AG10803 (cell line): ENCODE data around the gene CRTC3.
"Not testable (repeated sequence)": the region's sequence is repeated elsewhere in the genome, so short reads cannot be mapped to it uniquely, and the experiment has no call there.

Experiments used
- DNase-seq: peaks from one replicate; pipeline ENCODE4 v3.0.0; 2010; ENCODE audit warnings: low read depth
- H3K4me3 ChIP-seq: 2 replicates; pipeline ENCODE4 v1.5.1; 2011; ENCODE audit warnings: mild to moderate bottlenecking, low read length, control low read depth
- TF ChIP-seq, protein P1 (sequence below): conservative IDR thresholded peaks from 2 replicates; pipeline ENCODE4 v1.5.1; 2011; ENCODE audit warnings: mild to moderate bottlenecking, low read length, control low read depth, inconsistent platforms

The CRTC3 gene

DNA sequence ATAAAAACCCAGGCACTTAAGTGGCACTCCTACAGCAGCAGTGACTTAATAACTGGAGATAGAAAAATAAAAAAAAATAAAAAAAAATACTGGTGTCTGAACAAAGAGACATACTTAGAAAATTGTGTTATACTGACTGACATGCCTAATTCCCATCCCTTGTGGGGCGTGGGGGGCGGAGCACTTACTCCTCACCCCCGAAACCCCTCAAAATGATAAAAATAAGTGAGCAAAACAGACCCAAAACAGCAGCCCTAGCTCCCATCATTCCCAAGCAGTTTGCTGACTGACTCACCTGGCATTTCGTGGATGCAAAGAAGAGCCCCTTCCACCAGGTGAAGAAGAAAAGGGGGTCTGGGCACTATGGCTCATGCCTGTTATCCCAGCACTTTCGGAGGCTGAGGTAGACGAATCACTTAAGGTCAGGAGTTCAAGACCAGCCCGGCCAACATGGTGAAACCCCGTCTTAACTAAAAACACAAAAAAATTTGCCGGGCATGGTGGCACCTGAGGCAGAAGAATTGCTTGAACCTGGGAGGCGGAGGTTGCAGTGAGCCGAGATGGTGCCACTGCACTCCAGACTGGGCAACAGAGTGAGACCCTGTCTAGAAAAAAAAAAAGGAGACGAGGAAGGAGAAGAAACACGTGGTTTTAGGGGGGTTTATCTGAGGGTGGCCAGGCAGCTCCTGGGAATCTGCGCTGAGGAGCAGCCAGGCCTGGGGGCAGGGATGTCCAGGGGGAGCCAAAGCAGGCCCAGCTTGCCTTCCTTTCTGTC is 136.6 kb downstream of the CRTC3 start:
- no peak for DNase-seq
- peak overlapping the region; percentile 74 for H3K4me3 ChIP-seq
- TF ChIP-seq, protein P1, sequence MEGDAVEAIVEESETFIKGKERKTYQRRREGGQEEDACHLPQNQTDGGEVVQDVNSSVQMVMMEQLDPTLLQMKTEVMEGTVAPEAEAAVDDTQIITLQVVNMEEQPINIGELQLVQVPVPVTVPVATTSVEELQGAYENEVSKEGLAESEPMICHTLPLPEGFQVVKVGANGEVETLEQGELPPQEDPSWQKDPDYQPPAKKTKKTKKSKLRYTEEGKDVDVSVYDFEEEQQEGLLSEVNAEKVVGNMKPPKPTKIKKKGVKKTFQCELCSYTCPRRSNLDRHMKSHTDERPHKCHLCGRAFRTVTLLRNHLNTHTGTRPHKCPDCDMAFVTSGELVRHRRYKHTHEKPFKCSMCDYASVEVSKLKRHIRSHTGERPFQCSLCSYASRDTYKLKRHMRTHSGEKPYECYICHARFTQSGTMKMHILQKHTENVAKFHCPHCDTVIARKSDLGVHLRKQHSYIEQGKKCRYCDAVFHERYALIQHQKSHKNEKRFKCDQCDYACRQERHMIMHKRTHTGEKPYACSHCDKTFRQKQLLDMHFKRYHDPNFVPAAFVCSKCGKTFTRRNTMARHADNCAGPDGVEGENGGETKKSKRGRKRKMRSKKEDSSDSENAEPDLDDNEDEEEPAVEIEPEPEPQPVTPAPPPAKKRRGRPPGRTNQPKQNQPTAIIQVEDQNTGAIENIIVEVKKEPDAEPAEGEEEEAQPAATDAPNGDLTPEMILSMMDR: no peak

DNA sequence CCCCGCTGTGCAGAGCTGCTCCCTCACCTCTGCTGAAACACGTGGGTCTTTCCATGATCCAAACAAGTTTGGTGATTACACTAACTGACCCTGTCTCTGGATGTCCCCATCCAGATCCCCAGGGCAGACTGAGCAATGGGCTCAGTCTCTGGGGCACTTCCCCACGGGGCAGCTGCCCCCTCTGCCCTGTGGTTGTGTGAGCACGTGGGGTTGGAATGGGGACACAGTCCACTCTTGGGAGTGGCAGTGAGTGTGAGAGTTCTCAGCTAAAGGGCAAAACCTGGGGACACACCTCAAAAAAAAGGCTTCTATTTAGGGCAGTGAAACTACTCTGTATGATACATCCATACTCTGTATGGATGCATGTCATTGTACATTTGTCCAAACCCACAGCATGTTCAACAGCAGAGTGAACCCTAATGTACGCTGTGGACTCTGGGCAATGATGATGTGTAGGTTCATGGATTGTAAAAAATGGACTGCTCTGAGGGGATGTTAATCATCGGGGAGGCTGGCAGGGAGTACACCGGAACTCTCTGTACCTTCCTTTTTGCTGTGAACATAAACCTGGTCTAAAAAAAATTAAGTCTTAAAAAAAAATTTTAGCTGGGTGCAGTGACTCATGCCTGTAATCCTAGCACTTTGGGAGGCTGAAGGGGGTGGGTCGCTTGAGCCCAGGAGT is 137.5 kb downstream of the CRTC3 start:
- no peak for DNase-seq
- no peak overlapping the region for H3K4me3 ChIP-seq
- TF ChIP-seq, protein P1: no peak

DNA sequence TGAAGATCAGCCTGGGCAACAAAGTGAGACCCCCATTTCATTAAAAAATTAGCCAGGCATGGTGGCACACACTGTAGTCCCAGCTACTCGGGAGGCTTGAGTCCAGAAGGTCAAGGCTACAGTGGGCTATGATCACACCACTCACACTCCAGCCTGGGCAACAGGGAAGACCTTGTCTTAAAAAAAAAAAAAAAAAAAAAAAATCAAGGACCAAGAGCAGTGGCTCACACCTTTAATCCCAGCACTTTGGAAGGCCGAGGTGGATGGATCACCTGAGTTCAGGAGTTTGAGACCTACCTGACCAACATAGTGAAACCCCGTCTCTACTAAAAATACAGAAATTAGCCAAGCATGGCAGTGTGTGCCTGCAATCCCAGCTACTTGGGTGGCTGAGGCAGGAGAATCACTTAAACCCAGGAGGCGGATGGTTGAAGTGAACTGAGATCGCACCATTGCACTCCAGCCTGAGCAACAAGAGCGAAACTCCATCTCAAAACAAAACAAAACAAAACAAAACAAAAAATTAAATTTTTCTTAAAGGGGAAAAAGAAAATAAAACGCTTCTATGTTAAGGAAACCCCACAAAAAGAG is 138.1 kb downstream of the CRTC3 start:
- H3K4me3 ChIP-seq, DNase-seq: not testable (repeated sequence)

DNA sequence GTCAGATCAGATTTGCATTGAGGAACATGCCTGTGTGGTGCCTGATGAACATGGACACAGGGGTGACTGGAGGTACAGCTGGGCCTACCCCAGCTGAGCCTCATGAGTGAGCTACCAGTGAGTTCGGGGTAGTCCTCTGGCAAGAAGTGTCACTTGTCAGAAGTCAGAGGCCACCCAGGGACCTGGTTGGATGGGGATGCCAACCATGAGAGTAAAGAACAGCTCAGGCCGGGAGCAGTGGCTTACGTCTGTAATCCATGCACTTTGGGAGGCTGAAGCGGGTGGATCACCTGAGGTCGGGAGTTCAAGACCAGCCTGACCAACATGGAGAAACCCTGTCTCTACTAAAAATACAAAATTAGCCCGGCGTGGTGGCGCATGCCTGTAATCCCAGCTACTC is 140.9 kb downstream of the CRTC3 start:
- not testable (repeated sequence) for DNase-seq, H3K4me3 ChIP-seq

DNA sequence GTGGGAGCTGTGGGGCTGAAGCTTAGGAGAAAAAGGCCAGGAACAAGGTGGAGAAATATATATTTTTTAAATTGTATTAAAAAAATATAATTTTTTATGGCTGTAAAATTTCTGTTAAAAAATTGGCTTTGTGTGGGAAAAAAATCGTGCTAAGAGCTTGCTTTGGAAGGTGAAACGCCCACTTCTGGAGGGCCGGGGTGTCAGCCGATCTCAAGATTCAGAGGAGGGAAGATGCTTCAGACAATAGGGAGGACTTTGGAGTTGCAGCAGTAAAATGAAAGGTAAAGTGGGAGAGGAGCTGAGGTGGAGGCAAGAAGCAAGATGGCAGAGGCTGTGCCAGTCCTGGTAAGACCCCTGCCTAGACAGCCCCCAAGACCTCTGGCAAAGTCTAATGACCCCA is 141.5 kb downstream of the CRTC3 start:
- H3K4me3 ChIP-seq: no peak overlapping the region
- no peak for DNase-seq
- TF ChIP-seq, protein P1: no peak

DNA sequence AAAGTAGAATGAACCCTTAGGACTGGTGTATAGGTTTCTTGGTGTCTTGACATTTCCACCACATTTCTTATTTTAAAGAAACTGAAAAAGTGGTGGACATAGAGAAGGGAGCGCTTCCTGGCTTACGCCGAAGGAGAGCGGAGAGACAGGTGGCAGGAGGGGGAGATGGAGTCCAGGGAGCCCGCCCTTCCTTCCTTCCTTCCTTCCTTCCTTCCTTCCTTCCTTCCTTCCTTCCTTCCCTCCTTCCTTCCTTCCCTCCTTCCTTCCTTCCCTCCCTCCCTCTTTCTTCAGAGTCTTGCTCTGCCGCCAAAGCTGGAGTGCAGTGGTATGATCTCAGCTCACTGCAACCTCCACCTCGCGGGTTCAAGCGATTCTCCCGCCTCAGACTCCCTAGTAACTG is 143.6 kb downstream of the CRTC3 start:
- H3K4me3 ChIP-seq, DNase-seq: not testable (repeated sequence)

DNA sequence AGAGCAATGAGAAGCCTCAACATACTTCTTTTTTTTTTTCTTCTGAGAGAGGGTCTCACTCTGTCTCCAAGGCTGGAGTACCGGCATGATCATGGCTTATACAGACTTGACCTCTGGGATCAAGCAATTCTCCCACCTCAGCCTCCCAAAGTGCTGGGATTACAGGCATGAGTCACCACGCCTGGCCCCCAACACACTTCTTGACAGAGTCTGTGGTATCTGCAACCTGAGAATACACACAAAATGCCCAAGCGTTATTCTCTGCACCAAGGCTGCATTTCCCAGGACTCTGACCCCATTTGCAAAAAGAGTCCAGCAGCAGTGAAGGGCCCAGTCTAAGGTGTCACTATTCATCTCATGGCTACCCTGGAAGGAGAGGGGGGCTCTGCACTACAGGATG is 144.8 kb downstream of the CRTC3 start:
- TF ChIP-seq, protein P1: no peak
- no peak for DNase-seq
- H3K4me3 ChIP-seq: no peak overlapping the region

DNA sequence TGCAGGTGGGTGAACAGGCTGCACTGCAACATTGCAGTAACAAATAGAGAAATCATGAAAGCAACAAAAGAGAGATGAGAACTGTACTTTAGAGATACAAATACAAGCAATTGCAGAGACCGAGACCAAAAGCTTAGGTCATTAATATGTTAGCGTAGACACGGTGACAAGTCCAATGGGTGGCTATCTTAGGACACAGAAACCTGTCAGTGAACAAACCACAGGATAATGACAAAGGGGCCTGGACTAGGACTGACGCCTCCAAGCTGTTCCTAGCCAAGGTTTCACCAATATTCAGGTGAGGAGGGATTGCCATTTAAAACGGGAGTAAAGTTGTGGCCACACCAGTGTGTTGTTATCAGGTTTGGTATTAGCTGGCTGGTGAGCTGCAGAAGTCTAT is 145.7 kb downstream of the CRTC3 start:
- DNase-seq: no peak
- H3K4me3 ChIP-seq: no peak overlapping the region
- TF ChIP-seq, protein P1: no peak
